H1 (cell line): ENCODE results near the gene ZBTB20. TPM values are rescaled to one million over a fixed set of nuclear protein-coding genes. Genes with fewer than 3 reads are reported as not detected.

Experiments used
- CTCF ChIA-PET: fragments of 300-600 bp; sonication (Branson Sonifier 250); formaldehyde crosslinking; loops from one replicate; lab custom pipeline; 2021; ENCODE audit not compliant: partially characterized antibody; lab: Charles Lee
- POLR2A ChIA-PET: fragments of 300-600 bp; sonication (Branson Sonifier 250); formaldehyde crosslinking; loops from one replicate; lab custom pipeline; 2021; ENCODE audit warnings: inconsistent platforms; ENCODE audit not compliant: partially characterized antibody; lab: Charles Lee
- DNase-seq, 2 experiments: peaks; one replicate each; pipeline versions ENCODE4 v3.0.0 to v3.0.0-alpha.2; 2010 to 2022; ENCODE audit warnings: low spot score in 2 of 2, low read depth in 1 of 2, mixed read lengths in 1 of 2
- FAIRE-seq: peaks from 2 replicates; lab custom pipeline; 2011; peaks lifted over from hg19 to GRCh38; lab: Jason Lieb, UNC
- H2AFZ ChIP-seq: 2 replicates; pipeline ENCODE4 v1.8.1; 2012; ENCODE audit warnings: low read length, inconsistent platforms
- H2AK5ac ChIP-seq: 2 replicates; pipeline ENCODE4 v1.6.1; 2013; ENCODE audit warnings: low read depth, low read length
- H2BK120ac ChIP-seq: replicated peaks from 2 replicates; pipeline ENCODE3; 2013; ENCODE audit warnings: low read depth, low read length, inconsistent platforms
- H2BK12ac ChIP-seq: 2 replicates; pipeline ENCODE4 v1.6.1; 2013; ENCODE audit warnings: low read depth, low read length
- H2BK15ac ChIP-seq: 2 replicates; pipeline ENCODE4 v1.6.1; 2013; ENCODE audit warnings: low read length
- H2BK20ac ChIP-seq: 2 replicates; pipeline ENCODE4 v1.6.1; 2013; ENCODE audit warnings: low read length
- H2BK5ac ChIP-seq: 2 replicates; pipeline ENCODE4 v1.6.1; 2013; ENCODE audit warnings: low read depth, low read length
- H3K14ac ChIP-seq: 2 replicates; pipeline ENCODE4 v1.6.1; 2013; ENCODE audit warnings: inconsistent platforms; ENCODE audit not compliant: insufficient read length
- H3K18ac ChIP-seq: 2 replicates; pipeline ENCODE4 v1.6.1; 2013; ENCODE audit warnings: low read length; ENCODE audit errors: extremely low read depth
- H3K23ac ChIP-seq: 2 replicates; pipeline ENCODE4 v1.6.1; 2013; ENCODE audit warnings: inconsistent platforms; ENCODE audit not compliant: insufficient read length
- H3K23me2 ChIP-seq: 2 replicates; pipeline ENCODE4 v1.6.1; 2013; ENCODE audit warnings: low read depth, low read length
- H3K27ac ChIP-seq: 2 replicates; pipeline ENCODE4 v1.6.1; 2011; ENCODE audit warnings: low read depth, low read length, inconsistent platforms
- H3K27me3 ChIP-seq, 4 experiments: replicated peaks in 1 of 4; 1 replicate in 1 of 4; 2 replicates in 3 of 4; pipeline versions ENCODE4 v1.6.1 to v1.8.1; 2011 to 2013; ENCODE audit warnings: low read length in 3 of 4, mild to moderate bottlenecking in 3 of 4, inconsistent platforms in 2 of 4, mixed read lengths in 2 of 4, moderate library complexity in 1 of 4; ENCODE audit not compliant: control insufficient read depth in 3 of 4, insufficient read depth in 3 of 4; ENCODE audit errors: extremely low read depth in 1 of 4
- H3K36me3 ChIP-seq, 4 experiments: 2 replicates each; pipeline versions ENCODE4 v1.6.1 to v1.8.1; 2011 to 2013; ENCODE audit warnings: mild to moderate bottlenecking in 4 of 4, low read length in 3 of 4, moderate library complexity in 2 of 4, control low read depth in 1 of 4, inconsistent platforms in 1 of 4; ENCODE audit not compliant: insufficient read depth in 4 of 4, control insufficient read depth in 2 of 4
- H3K4ac ChIP-seq: replicated peaks from 2 replicates; pipeline ENCODE3; 2013; ENCODE audit warnings: low read length, low read depth, mixed read lengths, inconsistent platforms; ENCODE audit not compliant: insufficient read length
- H3K4me1 ChIP-seq, 4 experiments: replicated peaks in 1 of 4; 1 replicate in 1 of 4; 2 replicates in 3 of 4; pipeline versions ENCODE4 v1.6.1 to v1.8.1; 2011 to 2013; ENCODE audit warnings: low read length in 3 of 4, inconsistent platforms in 2 of 4, mixed read lengths in 1 of 4; ENCODE audit not compliant: insufficient read depth in 4 of 4, control insufficient read depth in 3 of 4
- H3K4me2 ChIP-seq, 2 experiments: 2 replicates each; pipeline versions ENCODE4 v1.6.1 to v1.8.1; 2011 to 2013; ENCODE audit warnings: low read depth in 2 of 2, low read length in 2 of 2, control low read depth in 1 of 2, inconsistent platforms in 1 of 2, mild to moderate bottlenecking in 1 of 2; ENCODE audit not compliant: insufficient read depth in 1 of 2
- H3K4me3 ChIP-seq, 4 experiments: fragments of 200-600, 300-600 bp in 1 of 4; sonication (generic), shearing (Covaris generic), sonication (Bioruptor Twin) in 1 of 4; 2 replicates each; pipeline versions ENCODE4 v1.5.1 to v1.8.1; 2011 to 2016; ENCODE audit warnings: low read length in 4 of 4, low read depth in 3 of 4, control low read depth in 2 of 4, inconsistent platforms in 2 of 4, mild to moderate bottlenecking in 2 of 4, mixed read lengths in 1 of 4, moderate library complexity in 1 of 4; ENCODE audit not compliant: insufficient read depth in 2 of 4; ENCODE audit errors: extremely low read depth in 1 of 4
- H3K56ac ChIP-seq: replicated peaks from 2 replicates; pipeline ENCODE3; 2013; ENCODE audit warnings: low read depth, mild to moderate bottlenecking, mixed read lengths, low read length, inconsistent platforms; ENCODE audit not compliant: insufficient read length
- H3K79me1 ChIP-seq: 2 replicates; pipeline ENCODE4 v1.6.1; 2013; ENCODE audit warnings: low read depth, low read length, control low read depth
- H3K79me2 ChIP-seq, 2 experiments: 2 replicates each; pipeline versions ENCODE4 v1.6.1 to v1.8.1; 2012 to 2013; ENCODE audit warnings: low read length in 2 of 2, mild to moderate bottlenecking in 2 of 2, inconsistent platforms in 1 of 2; ENCODE audit not compliant: insufficient read depth in 2 of 2, control insufficient read depth in 1 of 2
- H3K9ac ChIP-seq, 4 experiments: replicated peaks in 1 of 4; 1 replicate in 1 of 4; 2 replicates in 3 of 4; pipeline versions ENCODE4 v1.6.1 to v1.8.1; 2011 to 2013; ENCODE audit warnings: low read depth in 3 of 4, low read length in 3 of 4, control low read depth in 2 of 4, mild to moderate bottlenecking in 2 of 4, moderate library complexity in 2 of 4, inconsistent platforms in 1 of 4; ENCODE audit errors: extremely low read depth in 1 of 4
- H3K9me3 ChIP-seq, 2 experiments: 2 replicates each; pipeline versions ENCODE4 v1.6.1 to v1.8.1; 2012 to 2013; ENCODE audit warnings: mild to moderate bottlenecking in 2 of 2, moderate library complexity in 2 of 2, control low read depth in 1 of 2, inconsistent platforms in 1 of 2, low read depth in 1 of 2, low read length in 1 of 2, mixed read lengths in 1 of 2; ENCODE audit not compliant: insufficient read depth in 2 of 2
- H4K20me1 ChIP-seq, 2 experiments: replicated peaks in 1 of 2; 2 replicates each; pipeline versions ENCODE3 to v1.8.1; 2011 to 2013; ENCODE audit warnings: inconsistent platforms in 2 of 2, low read length in 2 of 2, mild to moderate bottlenecking in 1 of 2; ENCODE audit not compliant: insufficient read depth in 2 of 2, control insufficient read depth in 1 of 2
- H4K5ac ChIP-seq: 2 replicates; pipeline ENCODE4 v1.6.1; 2013; ENCODE audit warnings: low read length, low read depth, mixed read lengths, inconsistent platforms; ENCODE audit not compliant: insufficient read length
- H4K8ac ChIP-seq: 2 replicates; pipeline ENCODE4 v1.8.0; 2013; ENCODE audit warnings: mild to moderate bottlenecking, moderate library complexity, low read length, inconsistent platforms; ENCODE audit not compliant: insufficient read depth; ENCODE audit errors: extremely low read depth
- H4K91ac ChIP-seq: replicated peaks from 2 replicates; pipeline ENCODE3; 2013; ENCODE audit warnings: low read length, mixed read lengths, inconsistent platforms; ENCODE audit not compliant: insufficient read length
- ATF2 ChIP-seq: IDR thresholded peaks from 2 replicates; pipeline ENCODE4 v1.6.1; 2012; ENCODE audit warnings: low read length, inconsistent platforms
- BCL11A ChIP-seq, 2 experiments: IDR thresholded peaks; one replicate each; pipeline ENCODE4 v1.6.1; 2011; ENCODE audit warnings: low read depth in 2 of 2, low read length in 2 of 2, mild to moderate bottlenecking in 2 of 2
- BRCA1 ChIP-seq: IDR thresholded peaks from 2 replicates; pipeline ENCODE4 v1.6.1; 2012; ENCODE audit warnings: low read depth, low read length, improper control_type of control experiment
- CHD1 ChIP-seq: IDR thresholded peaks from 2 replicates; pipeline ENCODE4 v1.6.1; 2012; ENCODE audit warnings: low read depth, low read length, improper control_type of control experiment
- EP300 ChIP-seq, 2 experiments: IDR thresholded peaks; 1 replicate in 1 of 2; 2 replicates in 1 of 2; pipeline ENCODE4 v1.6.1; 2011 to 2012; ENCODE audit warnings: low read depth in 2 of 2, low read length in 2 of 2, mild to moderate bottlenecking in 2 of 2, borderline replicate concordance in 1 of 2, inconsistent platforms in 1 of 2, moderate library complexity in 1 of 2
- GTF2F1 ChIP-seq: IDR thresholded peaks from 2 replicates; pipeline ENCODE4 v1.6.1; 2012; ENCODE audit warnings: low read depth, low read length, improper control_type of control experiment, borderline replicate concordance
- HDAC6 ChIP-seq: IDR thresholded peaks from one replicate; pipeline ENCODE4 v1.7.1; 2012; ENCODE audit warnings: low read depth, mild to moderate bottlenecking, inconsistent platforms, low read length, moderate library complexity
- MAFK ChIP-seq: IDR thresholded peaks from 2 replicates; pipeline ENCODE4 v1.6.1; 2012; ENCODE audit warnings: low read depth, mild to moderate bottlenecking, improper control_type of control experiment, low read length
- MAX ChIP-seq: IDR thresholded peaks from 2 replicates; pipeline ENCODE4 v1.6.1; 2012; ENCODE audit warnings: inconsistent platforms
- SP1 ChIP-seq: IDR thresholded peaks from 2 replicates; pipeline ENCODE4 v1.6.1; 2011; ENCODE audit warnings: low read depth, low read length
- SP2 ChIP-seq: IDR thresholded peaks from 2 replicates; pipeline ENCODE4 v1.6.1; 2012; ENCODE audit warnings: mild to moderate bottlenecking, low read length, inconsistent platforms
- WGBS, 2 experiments: shearing (Covaris generic) in 1 of 2; methylation state at CpG; one replicate each; pipeline versions ENCODE4 v1.1.6 to v1.1.7; 2013 to 2015; ENCODE audit warnings: low lambda C conversion rate in 2 of 2, mixed read lengths in 2 of 2, inconsistent platforms in 1 of 2, low coverage in 1 of 2, missing lambda C conversion rate in 1 of 2; ENCODE audit not compliant: insufficient replicate concordance in 2 of 2, insufficient coverage in 1 of 2, insufficient read length in 1 of 2; ENCODE audit errors: extremely low coverage in 1 of 2, missing lambda C conversion rate in 1 of 2; 5-methylcytosine and 5-hydroxymethylcytosine counted together
- polyA plus RNA-seq, 7 experiments: library from polyadenylated mRNA; depleted of rRNA in 3 of 7; stranded (reverse) in 5 of 7; unstranded in 2 of 7; fragments of >200 nt in 5 of 7; fragments of 200-250 nt in 2 of 7; gene quantifications; 1 replicate in 5 of 7; 2 replicates in 1 of 7; 4 replicates in 1 of 7; pipeline versions ENCODE4 v1.2.1 to v1.2.3, GENCODE V29; 2011 to 2013; ENCODE audit warnings: missing spikeins in 2 of 7, mixed read lengths in 2 of 7
- total RNA-seq: library from RNA; stranded (reverse); fragmentation: NEBNext Ultra II Directional; extraction: Animal tissue kit (Norgen Biotek cat#: 25700); gene quantifications from 2 replicates; pipeline ENCODE4 v1.2.1, GENCODE V29; 2021

The ZBTB20 gene
- total and polyA plus RNA-seq, 2 of the 8 experiments (the other 6 are each of a cell fraction or from before 2014, with no cell fraction given) = 0.35 to 1.3 TPM

GRCh38 chr3:114552527-114552812 lies 594.6 kb downstream of the ZBTB20 start:
- DNase-seq = no peak
- Histone ChIP-seq H2AFZ (no peak overlapping the region), H3K4me1 (no peaks in the 10 kb centered on the region), H4K8ac (no peak overlapping the region), H3K4me2 (no peak overlapping the region), H2AK5ac (no peak overlapping the region), H3K9ac (no peak overlapping the region), H2BK5ac (no peak overlapping the region), H3K9me3 (no peaks in the 10 kb centered on the region), H4K20me1 (no peaks in the 10 kb centered on the region), H3K56ac (no peak overlapping the region), H3K27me3 (peaks cover 0 to 1% (median 0%) of the 10 kb centered on the region in 4 experiments; a peak in 1 of 7 replicates), H2BK20ac (no peak overlapping the region), H3K36me3 (no peaks in the 10 kb centered on the region), H3K23me2 (no peaks in the 10 kb centered on the region), H3K4ac (no peak overlapping the region), H4K91ac (no peak overlapping the region), H2BK12ac (no peak overlapping the region), H3K23ac (no peak overlapping the region), H3K14ac (no peak overlapping the region), H2BK15ac (no peak overlapping the region), H3K18ac (no peak overlapping the region), H3K79me2 (no peaks in the 10 kb centered on the region), H4K5ac (no peak overlapping the region), H2BK120ac (no peak overlapping the region), H3K4me3 (no peak overlapping the region), H3K79me1 (no peaks in the 10 kb centered on the region), H3K27ac (no peak overlapping the region)
- 100% methylated on average over 1 of the region's 1 CpG; no CpG with 5 or more reads in 1 of the 2 experiments for WGBS, 2 experiments
- ChIA-PET CTCF (interaction anchor here (1.2 to 1.7 kb wide), 4 partner anchors 10 to 32 kb away, joined by 3 to 5 read pairs (median 4); no protein-coding TSS in a partner anchor), POLR2A (no interaction called here)
- FAIRE-seq = no peak
- TF ChIP-seq MAFK (no peak), CHD1 (no peak), MAX (no peak), HDAC6 (no peak), SP1 (no peak), BCL11A (IDR thresholded peaks at IDR 0.05; ENCODE audit: low read depth in 2 of 2, low read length in 2 of 2) (no peak), EP300 (IDR thresholded peaks at IDR 0.05; ENCODE audit: borderline replicate concordance in 1 of 2, low read depth in 2 of 2, low read length in 2 of 2) (no peak), GTF2F1 (no peak), ATF2 (no peak), SP2 (no peak), BRCA1 (no peak)
